Caco-2 (cell line): ENCODE data around the gene NARS2. TPM values are rescaled to one million over a fixed set of nuclear protein-coding genes. Genes with fewer than 3 reads are reported as not detected.
A peak's percentile ranks its signal among the peaks of the same experiment; 100 is the strongest.

Experiments used
- BruUV-seq: library from RNA; stranded (reverse); fragments of 400-500 nt; replicated peaks from 2 replicates; lab custom pipeline; 2021; lab: Mats Ljungman, UMichigan
- CTCF ChIA-PET: fragments of 300-600 bp; sonication (Branson Sonifier 250); formaldehyde crosslinking; loops from one replicate; lab custom pipeline; 2022; ENCODE audit warnings: antibody characterized with exemption; lab: Charles Lee
- POLR2A ChIA-PET: fragments of 300-600 bp; sonication (Branson Sonifier 250); formaldehyde crosslinking; loops from one replicate; lab custom pipeline; 2022; ENCODE audit warnings: antibody characterized with exemption; lab: Charles Lee
- DNase-seq, 2 experiments: peaks; one replicate each; pipeline versions ENCODE4 v3.0.0 to v3.0.0-alpha.2; 2020 to 2022
- H3K27me3 ChIP-seq: replicated peaks from 2 replicates; pipeline ENCODE4 v1.6.0; 2011; ENCODE audit warnings: low read length; ENCODE audit not compliant: control insufficient read depth, insufficient read depth
- H3K36me3 ChIP-seq: 2 replicates; pipeline ENCODE4 v1.5.1; 2011; ENCODE audit warnings: low read length; ENCODE audit not compliant: control insufficient read depth, insufficient read depth
- H3K4me1 ChIP-seq: fragments of 250-450 bp; sonication (Bioruptor Pico); 2 replicates; pipeline ENCODE4 v1.5.1; 2020; ENCODE audit warnings: mild to moderate bottlenecking
- H3K4me3 ChIP-seq: 2 replicates; pipeline ENCODE4 v1.5.1; 2011; ENCODE audit warnings: low read depth, mild to moderate bottlenecking, control low read depth, low read length
- H3K9me3 ChIP-seq: fragments of 250-450 bp; sonication (Bioruptor Pico); 2 replicates; pipeline ENCODE4 v1.5.1; 2020; ENCODE audit warnings: mild to moderate bottlenecking, moderate library complexity
- H3K27ac Mint-ChIP-seq: one replicate; pipeline ENCODE4 v1.8.0; 2022; ENCODE audit warnings: mixed read lengths; ENCODE audit not compliant: unreplicated experiment
- H3K27me3 Mint-ChIP-seq: one replicate; pipeline ENCODE4 v1.8.0; 2022; ENCODE audit warnings: mixed read lengths; ENCODE audit not compliant: insufficient read depth, unreplicated experiment
- H3K36me3 Mint-ChIP-seq: one replicate; pipeline ENCODE4 v1.8.0; 2022; ENCODE audit warnings: mild to moderate bottlenecking, mixed read lengths; ENCODE audit not compliant: insufficient read depth, unreplicated experiment
- H3K4me1 Mint-ChIP-seq: one replicate; pipeline ENCODE4 v1.8.0; 2022; ENCODE audit warnings: low read depth, mixed read lengths; ENCODE audit not compliant: unreplicated experiment
- H3K4me3 Mint-ChIP-seq: one replicate; pipeline ENCODE4 v1.8.0; 2022; ENCODE audit warnings: mild to moderate bottlenecking, moderate library complexity, mixed read lengths; ENCODE audit not compliant: unreplicated experiment
- H3K9me3 Mint-ChIP-seq: one replicate; pipeline ENCODE4 v1.8.0; 2022; ENCODE audit warnings: mixed read lengths; ENCODE audit not compliant: unreplicated experiment
- intact Hi-C: fragments of 100-400 bp; cut with micrococcal nuclease; formaldehyde crosslinking; loops from one replicate; pipeline ENCODE4 v1.10.0; 2022; ENCODE audit not compliant: unreplicated experiment
- total RNA-seq: library from RNA; stranded (reverse); gene quantifications from 2 replicates; pipeline ENCODE4 v1.2.3, GENCODE V29; 2022
- TF ChIP-seq, protein P1 (sequence below), 2 experiments: fragments of 200-600 bp in 1 of 2; IDR thresholded peaks; 1 replicate in 1 of 2; 2 replicates in 1 of 2; pipeline versions ENCODE4 v1.5.1 to v1.8.0; 2011 to 2022; ENCODE audit warnings: antibody characterized with exemption in 1 of 2, control low read depth in 1 of 2, inconsistent platforms in 1 of 2, low read depth in 1 of 2, low read length in 1 of 2, mild to moderate bottlenecking in 1 of 2, moderate library complexity in 1 of 2; ENCODE audit not compliant: insufficient read depth in 1 of 2, severe bottlenecking in 1 of 2, unreplicated experiment in 1 of 2

Gene NARS2
- total RNA-seq, 1 experiment from 2014 or later, result 49.3 TPM

DNA sequence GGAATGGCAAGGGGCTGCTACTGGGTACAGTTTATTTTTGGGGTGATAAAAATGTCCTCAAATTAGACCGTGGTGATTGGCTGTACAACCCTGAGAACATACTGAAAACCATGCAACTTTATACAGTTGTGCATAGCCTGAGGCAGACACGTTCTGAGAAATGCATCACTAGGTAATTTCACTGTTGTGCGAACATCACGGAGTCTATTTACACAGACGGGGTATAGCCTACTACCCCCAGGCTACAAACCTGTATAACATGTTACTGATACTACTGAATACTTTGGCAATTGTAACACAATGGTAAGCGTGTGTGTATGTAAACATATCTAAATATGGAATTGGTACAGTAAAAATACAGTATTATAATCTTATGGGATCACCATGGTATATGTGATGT is 23.6 kb downstream of the NARS2 start:
- Histone ChIP-seq H3K4me1 (peaks cover 32% of the 10 kb centered on the region), H3K36me3 (no peaks in the 10 kb centered on the region), H3K9me3 (no peaks in the 10 kb centered on the region), H3K27me3 (no peaks in the 10 kb centered on the region), H3K4me3 (no peak overlapping the region)
- BruUV-seq, result no TSS peak
- DNase-seq, result no peak
- Mint-ChIP-seq H3K36me3 (peaks cover 33% of the 10 kb centered on the region), H3K4me3 (no peak overlapping the region), H3K4me1 (peaks cover 29% of the 10 kb centered on the region), H3K27ac (peak overlapping the region; percentile 16), H3K27me3 (no peaks in the 10 kb centered on the region), H3K9me3 (peaks cover 11% of the 10 kb centered on the region)
- CTCF ChIA-PET, result interaction anchor here (3.5 kb wide), 1 partner anchor 14 kb away, joined by 13 read pairs; no protein-coding TSS in a partner anchor
- TF ChIP-seq, protein P1, sequence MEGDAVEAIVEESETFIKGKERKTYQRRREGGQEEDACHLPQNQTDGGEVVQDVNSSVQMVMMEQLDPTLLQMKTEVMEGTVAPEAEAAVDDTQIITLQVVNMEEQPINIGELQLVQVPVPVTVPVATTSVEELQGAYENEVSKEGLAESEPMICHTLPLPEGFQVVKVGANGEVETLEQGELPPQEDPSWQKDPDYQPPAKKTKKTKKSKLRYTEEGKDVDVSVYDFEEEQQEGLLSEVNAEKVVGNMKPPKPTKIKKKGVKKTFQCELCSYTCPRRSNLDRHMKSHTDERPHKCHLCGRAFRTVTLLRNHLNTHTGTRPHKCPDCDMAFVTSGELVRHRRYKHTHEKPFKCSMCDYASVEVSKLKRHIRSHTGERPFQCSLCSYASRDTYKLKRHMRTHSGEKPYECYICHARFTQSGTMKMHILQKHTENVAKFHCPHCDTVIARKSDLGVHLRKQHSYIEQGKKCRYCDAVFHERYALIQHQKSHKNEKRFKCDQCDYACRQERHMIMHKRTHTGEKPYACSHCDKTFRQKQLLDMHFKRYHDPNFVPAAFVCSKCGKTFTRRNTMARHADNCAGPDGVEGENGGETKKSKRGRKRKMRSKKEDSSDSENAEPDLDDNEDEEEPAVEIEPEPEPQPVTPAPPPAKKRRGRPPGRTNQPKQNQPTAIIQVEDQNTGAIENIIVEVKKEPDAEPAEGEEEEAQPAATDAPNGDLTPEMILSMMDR (IDR thresholded peaks at IDR 0.05; ENCODE audit: insufficient read depth in 1 of 2, low read depth in 1 of 2, low read length in 1 of 2, severe bottlenecking in 1 of 2, unreplicated experiment in 1 of 2), result no peak
- intact Hi-C loops, result no loop called here
- POLR2A ChIA-PET, result no interaction called here

DNA sequence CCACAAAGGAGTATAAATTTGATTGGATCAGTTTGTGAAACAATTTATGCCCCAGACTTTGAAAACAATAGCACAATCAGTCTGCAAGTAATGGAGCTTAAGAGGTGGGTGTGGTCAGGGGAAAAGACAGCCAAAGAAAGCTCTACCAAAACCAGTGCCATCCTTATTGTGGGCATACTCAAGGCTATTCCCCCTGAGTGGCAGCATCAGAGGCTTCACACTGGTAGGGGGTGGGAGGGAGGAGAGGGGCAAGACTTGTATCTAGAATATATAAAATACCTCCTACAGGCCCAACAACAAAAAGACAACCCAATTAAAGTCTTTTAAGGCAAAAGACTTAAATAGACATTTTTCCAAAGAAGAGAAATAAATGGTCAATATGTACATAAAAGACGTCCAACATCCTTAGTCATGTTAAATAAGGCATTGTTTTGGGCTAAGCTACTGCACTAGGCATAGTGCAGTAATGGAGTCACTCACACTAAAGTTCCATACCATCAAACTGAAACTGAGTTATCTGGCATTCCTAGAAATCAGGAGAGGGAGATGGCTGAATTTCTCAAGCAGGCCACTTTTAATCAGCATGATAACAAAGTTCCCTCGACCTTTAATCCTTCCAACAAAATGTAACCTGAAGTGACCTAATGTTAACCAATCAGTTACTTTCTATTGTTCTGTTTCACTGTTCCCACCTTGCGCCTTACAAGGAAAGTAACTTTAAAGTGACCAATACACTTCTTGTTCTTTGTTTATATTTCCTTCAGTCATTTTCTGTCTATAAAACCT is 24.8 kb downstream of the NARS2 start:
- peaks cover 11% of the 10 kb centered on the region for H3K9me3 Mint-ChIP-seq
- intact Hi-C loops, result loop anchor here (1.0 kb wide), 1 partner anchor 10 kb away; no protein-coding TSS in a partner anchor
- H3K4me3 Mint-ChIP-seq, result peak overlapping the region; percentile 32
- H3K27ac Mint-ChIP-seq, result peak overlapping the region; percentile 56
- H3K4me1 Mint-ChIP-seq, result peaks cover 29% of the 10 kb centered on the region
- Histone ChIP-seq H3K9me3 (no peaks in the 10 kb centered on the region), H3K36me3 (no peaks in the 10 kb centered on the region), H3K27me3 (no peaks in the 10 kb centered on the region), H3K4me3 (no peak overlapping the region), H3K4me1 (peaks cover 32% of the 10 kb centered on the region)
- no TSS peak for BruUV-seq
- CTCF ChIA-PET, result interaction anchor here (0.7 to 3.5 kb wide), 2 partner anchors 15 to 361 kb away, joined by 3 to 13 read pairs; partner anchors contain the start of genes KCTD21 and USP35
- DNase-seq, result peak in 1 of 2 experiments; percentile 68
- POLR2A ChIA-PET, result no interaction called here
- H3K27me3 Mint-ChIP-seq, result no peaks in the 10 kb centered on the region
- TF ChIP-seq, protein P1 (IDR thresholded peaks at IDR 0.05; ENCODE audit: insufficient read depth in 1 of 2, low read depth in 1 of 2, low read length in 1 of 2, severe bottlenecking in 1 of 2, unreplicated experiment in 1 of 2), result no peak
- peaks cover 21% of the 10 kb centered on the region for H3K36me3 Mint-ChIP-seq

DNA sequence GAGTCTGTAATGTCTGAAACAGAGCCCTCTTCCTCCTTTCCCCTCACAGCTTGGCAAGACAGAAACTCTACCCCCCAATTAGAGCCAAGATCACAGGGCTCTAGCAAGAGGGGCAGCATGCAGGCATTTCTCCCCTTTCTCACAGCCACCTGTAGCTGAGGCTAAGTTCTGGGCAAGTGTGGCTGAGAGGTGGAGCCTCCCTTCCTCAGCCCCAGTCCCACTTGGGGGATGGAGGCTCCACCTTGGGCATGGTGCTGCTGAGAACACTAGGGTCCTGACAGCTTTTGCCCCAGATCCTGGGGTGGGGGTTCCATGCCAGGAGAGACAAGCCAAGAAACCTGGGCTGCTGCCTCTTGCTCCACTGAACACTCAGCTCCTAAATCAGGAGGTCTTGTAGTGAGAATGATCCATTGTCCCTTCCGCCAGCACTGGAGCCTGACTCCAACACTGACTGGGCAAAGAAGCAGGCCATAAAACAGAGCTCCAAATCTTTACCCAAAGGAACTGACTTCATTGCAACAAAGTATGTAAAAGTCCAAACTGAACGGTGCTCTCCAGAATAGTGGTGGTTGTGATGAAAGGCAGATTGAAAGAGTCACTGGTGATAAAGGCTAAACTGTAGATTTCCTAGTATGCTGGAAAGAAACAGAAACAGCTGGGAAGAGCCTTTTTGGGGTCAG is 25.6 kb downstream of the NARS2 start:
- Mint-ChIP-seq H3K27me3 (no peaks in the 10 kb centered on the region), H3K4me1 (peaks cover 29% of the 10 kb centered on the region), H3K9me3 (peaks cover 11% of the 10 kb centered on the region), H3K27ac (peak overlapping the region; percentile 56), H3K36me3 (peaks cover 18% of the 10 kb centered on the region), H3K4me3 (no peak overlapping the region)
- DNase-seq, result no peak
- Histone ChIP-seq H3K4me3 (no peak overlapping the region), H3K36me3 (no peaks in the 10 kb centered on the region; the same call in 1 of the 2 replicates), H3K27me3 (no peaks in the 10 kb centered on the region), H3K9me3 (no peaks in the 10 kb centered on the region), H3K4me1 (peaks cover 32% of the 10 kb centered on the region)
- ChIA-PET CTCF (interaction anchor here (0.7 to 3.5 kb wide), 2 partner anchors 16 to 360 kb away, joined by 3 to 13 read pairs; partner anchors contain the start of genes KCTD21 and USP35), POLR2A (no interaction called here)
- no TSS peak for BruUV-seq
- TF ChIP-seq, protein P1 (IDR thresholded peaks at IDR 0.05; ENCODE audit: insufficient read depth in 1 of 2, low read depth in 1 of 2, low read length in 1 of 2, severe bottlenecking in 1 of 2, unreplicated experiment in 1 of 2), result no peak
- intact Hi-C loops, result no loop called here
